GM19025 (cell line): ENCODE measurements around the gene HNRNPA3.
"Not testable (repeated sequence)": the region's sequence is repeated elsewhere in the genome, so short reads cannot be mapped to it uniquely, and the experiment has no call there.

Source experiments
- ATAC-seq: cut with Tn5 transposase; IDR thresholded peaks from one replicate; pipeline ENCODE4 v1.9.1; 2021; ENCODE audit warnings: mild to moderate bottlenecking, low read depth, moderate library complexity; ENCODE audit not compliant: unreplicated experiment

HNRNPA3 gene

DNA sequence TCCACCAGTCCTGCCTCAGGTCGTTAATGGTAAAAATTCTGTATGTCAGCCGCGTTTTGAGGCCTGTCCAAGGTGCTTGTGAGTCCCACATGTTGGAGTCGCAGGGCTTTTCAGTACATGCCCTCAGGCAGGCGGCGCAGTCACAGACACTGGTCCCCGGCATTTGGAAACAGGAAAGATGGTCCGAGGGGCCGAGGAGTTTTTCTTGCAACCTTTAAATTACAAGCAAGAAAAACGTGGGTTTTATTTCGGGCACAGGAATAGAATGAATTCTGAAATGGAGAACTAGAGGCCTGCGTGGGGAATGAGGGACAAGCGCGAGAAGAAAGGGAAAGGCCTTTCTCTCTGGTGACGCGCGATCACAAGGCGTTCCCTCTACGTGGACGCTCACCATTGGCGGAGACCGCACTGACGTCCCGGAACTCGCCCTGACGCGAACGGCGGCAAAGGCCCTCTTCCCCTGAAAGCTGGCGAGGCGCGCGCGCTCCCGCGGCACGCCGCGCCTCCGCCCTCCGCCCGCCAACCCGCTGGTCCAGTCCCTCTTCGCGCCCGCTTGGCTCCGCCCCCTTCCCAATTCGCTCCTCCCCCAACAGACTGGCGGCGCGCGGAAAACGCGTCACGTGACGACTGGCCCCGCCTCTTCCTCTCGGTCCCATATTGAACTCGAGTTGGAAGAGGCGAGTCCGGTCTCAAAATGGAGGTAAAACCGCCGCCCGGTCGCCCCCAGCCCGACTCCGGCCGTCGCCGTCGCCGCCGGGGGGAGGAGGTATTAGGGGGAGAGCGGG lies at the start of gene HNRNPA3:
TSS of gene HNRNPA3 (plus strand) at position 689 of the 785 bp plus-strand sequence. CDS start at position 695, 6 bp downstream.
- ATAC-seq, result peak; percentile 84

DNA sequence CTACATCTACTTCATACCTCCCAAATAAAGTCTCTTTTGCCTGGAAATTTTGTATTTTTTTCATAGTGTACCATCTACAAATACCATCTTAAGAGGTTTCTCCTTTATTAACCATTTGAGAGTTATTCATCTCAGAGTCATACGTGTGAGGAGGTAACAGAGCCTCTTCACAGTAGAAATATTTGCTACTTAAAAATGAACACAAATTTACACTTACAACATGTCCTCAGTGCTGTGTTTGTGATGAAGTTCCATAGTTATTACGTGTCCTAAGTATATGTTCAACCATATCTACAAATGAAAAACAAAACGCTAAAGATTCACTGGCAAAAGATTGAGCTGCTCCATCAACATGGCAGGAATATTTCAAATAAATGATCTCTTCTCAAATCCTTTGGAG lies 48.5 kb upstream of the HNRNPA3 start:
- ATAC-seq, result no peak

DNA sequence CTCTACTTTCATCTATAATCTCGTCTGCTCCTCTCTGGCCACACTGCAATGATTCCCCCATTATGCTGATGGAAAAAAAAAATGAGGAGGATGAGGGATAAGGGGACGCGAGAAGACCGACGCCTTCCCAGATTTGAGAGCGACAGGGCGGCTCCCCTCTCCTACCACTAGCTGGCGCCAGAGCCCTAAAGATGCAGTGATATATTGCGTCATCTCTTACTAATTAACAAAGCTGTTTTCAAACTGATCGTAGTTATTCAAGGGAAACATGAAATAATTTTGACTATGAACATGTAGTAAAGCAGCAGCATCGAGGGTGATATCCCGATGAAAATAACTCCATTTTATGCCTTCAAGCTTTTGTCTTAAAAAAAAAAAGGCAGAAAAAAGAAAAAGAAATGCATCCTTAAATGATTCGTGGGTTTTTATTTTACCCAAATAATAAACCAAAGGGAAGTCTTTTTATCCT lies 48.0 kb upstream of the HNRNPA3 start:
- ATAC-seq, result peak; percentile 41

DNA sequence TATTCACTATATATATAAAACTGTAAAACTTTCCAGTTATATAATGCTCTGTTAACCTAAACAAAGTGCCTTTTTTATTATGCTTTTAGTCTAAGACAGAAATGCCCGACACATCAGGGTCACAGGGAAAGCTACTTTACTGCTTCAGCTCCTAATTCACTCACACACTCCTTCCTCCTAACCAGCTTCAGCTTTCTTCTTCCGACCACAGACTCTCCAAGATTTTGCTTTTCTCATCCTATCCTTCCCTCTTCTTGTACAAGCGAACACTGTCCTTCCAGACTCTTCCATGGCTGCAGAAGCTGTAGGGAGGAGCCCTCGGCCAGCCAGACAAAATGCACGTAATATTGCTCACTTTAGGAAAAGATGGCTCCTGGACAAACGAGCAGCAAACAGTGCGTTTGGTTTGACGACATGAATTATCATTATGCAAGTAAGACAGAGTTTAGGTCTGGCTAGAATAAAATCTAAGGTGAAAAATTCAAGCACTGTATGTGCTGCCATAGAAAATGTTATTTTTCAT lies 47.5 kb upstream of the HNRNPA3 start:
- no peak for ATAC-seq

DNA sequence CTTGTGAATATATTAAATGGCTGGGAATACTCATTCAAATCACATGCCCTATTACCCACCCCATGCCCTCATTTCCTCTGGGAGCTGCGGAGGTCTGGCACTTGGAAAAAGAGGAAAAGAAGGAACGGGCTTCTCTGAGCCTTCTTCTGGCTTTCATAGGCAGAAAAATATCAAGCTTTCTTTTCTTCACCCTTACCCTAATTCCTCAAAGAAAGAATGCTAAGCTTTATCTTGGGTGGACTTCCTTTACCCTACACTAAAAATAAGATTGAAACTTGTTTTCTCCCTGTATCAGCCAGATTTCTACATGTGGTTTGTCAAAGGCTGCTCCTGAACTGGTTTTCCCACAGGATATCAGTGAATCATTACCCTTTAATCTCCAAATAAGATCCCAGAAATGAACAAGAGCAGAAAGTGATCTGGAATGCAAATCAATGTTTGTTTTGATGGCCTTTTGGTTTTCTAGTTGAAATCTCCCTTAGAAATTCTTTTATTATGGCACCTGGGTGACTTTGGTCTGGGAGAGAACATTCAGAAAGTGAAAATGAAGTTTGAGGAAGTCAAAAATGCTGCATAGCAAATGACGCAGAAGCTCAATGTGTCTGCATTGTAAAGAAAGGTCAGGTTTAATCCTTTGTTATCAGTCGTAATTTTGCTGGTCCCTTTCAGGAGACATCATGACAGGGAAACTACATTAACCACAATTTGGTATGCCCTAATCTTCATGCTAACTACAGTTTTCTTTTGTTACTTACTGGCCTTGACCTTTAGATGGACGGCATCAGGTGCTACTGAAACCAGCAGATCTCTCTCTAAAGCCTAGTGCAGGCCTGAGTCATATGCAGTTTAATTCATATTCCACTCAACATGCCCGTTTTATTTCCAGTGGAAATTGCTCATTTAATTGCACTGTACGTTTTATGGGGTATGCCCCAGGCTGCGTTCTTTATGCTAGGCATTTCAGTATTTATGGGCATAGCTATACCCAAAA lies 46.6 kb upstream of the HNRNPA3 start:
- ATAC-seq, result peak; percentile 48

DNA sequence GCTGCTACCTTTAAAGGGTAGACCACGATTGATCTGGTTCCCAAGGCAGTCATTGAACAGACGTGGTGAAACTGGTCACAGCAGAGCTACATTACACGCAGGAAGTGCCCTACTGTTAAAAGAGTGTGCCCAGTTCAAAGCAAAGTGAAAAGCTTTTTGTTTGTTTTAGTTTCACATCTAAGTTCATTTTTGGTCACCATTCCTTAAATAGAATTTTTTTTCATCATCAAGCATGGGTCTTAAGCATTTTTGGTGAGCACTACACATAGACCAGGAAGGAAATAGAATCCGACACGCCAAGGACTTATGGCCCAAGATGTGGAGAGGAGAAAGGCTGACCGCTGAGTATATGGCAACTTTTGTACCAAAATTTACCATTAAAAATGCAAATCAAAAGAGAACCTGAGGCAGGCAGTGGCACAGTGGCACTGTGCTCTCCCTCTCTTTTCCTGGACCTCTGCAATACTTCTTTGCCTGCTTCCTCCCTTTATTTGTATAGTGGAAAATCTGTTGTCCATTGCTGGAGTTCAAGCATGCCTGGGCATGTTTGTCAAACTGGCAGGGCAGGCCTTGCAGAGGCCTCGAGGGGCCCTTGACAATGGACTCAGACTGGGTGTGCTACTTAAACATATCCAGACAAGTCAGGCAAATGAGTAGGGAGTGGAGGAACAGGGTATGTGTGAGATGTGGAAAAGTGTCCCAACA lies 42.6 kb upstream of the HNRNPA3 start:
- ATAC-seq, result peak; percentile 67

DNA sequence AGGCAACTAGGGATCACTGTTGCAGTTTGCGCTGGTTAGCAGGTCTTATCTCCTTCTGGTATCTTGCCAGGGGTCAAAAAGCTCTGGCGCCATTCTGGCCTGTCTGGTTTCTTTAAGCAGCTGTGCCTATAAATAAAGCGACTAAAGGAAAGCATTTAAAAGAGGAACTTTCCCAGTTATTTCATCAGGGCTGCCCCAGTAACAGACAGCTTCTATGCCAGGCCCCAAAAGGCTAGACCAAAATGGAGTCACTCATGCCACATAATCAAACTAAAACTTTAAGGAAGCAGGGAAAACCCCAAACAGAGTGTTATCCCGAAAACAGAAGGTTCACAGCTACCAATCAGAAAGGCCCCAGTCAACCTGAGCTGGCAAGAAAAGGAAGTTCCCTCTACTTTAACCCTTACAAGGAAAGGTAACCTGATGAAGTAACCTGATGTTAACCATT lies 41.2 kb upstream of the HNRNPA3 start:
- ATAC-seq, result no peak

DNA sequence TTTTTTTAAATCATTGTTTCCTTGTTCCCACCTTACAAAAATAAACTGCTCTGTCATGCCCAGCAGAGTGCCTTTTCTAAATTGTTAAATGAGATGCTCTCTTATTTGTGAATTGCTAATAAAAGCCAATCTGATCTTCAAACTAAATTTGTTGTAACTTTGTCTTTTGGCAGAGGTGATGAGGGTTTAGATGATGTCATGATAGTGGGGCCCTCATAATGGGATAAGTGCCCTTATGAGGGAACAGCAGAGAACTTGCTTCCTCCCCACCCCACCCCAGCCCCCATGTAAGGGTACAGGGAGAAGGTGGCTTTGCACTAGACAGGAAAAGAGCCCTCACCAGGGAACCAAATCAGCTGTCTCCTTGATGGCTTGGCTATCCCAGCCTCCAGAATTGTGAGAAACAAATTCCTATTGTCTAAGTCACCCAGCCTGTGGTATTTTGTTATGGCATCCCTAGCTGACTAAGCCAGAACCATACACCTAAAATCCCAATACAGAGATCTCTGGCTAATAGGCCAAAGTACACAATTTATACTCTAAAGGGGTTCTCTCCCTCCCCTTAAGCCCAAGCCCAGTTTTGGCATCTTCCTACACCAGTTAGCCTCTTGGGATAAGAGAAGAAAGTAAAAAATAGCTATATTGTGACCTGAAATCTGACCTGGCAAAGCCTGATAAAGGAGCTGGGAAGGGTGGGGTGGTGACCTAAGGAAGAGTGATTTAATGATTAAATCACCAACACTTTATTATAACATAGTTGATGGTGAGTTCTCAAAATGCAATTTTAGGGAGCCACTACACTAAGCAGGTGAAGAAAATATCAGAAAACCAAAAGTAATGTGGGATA lies 40.3 kb upstream of the HNRNPA3 start:
- no peak for ATAC-seq

DNA sequence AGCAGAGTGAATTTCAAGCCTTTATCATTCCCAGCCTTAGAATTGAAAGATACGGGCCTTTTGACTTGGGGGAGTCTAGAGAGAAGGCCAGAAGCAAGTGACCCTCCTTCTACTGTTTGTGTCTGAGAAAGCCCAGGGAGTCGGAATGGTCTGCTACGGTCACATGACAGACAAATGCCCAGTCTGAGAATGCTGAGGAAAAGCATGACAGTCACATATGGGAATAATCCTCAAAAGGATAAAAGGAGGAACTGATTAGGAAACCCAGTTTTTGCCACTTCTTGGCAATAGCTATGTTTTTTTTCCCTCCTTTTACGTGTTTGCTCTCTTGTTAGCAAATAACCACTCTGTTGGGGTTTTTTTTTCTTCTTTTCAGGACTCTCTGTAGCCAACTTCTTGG lies 38.1 kb upstream of the HNRNPA3 start:
- no peak for ATAC-seq

DNA sequence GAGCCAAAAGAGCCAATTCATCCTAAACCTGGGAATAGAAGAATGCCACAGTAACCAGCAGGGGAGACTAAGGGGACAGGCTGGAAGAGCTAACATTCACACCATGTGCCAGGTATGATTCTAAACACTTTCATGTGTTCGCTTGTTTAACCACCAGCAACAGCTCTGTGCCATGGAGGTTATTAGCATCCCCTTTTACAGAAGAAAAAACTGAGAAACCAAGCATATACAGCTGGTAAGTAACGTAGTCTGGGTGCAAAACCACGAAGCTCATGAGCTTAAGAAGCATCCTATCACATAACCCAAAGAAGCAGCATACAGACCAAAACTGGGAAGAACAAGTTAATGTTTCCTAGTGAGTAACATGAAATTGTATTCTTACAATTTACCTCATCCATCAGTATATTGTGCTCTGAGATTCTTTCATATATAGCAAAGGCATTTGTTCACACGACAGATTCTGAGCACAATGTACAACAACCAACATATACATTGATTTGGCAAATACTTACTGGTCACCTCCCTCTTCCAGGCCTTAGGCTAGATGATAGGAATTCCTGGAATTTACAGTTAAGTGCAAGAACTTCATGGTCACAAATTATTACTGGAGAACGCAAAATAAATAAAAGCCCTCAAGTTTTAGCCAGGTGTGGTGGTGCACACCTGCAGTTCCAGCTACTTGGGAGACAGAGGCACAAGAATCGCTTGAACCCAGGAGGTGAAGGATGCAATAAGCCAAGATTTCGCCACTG lies 36.5 kb upstream of the HNRNPA3 start:
- no peak for ATAC-seq

DNA sequence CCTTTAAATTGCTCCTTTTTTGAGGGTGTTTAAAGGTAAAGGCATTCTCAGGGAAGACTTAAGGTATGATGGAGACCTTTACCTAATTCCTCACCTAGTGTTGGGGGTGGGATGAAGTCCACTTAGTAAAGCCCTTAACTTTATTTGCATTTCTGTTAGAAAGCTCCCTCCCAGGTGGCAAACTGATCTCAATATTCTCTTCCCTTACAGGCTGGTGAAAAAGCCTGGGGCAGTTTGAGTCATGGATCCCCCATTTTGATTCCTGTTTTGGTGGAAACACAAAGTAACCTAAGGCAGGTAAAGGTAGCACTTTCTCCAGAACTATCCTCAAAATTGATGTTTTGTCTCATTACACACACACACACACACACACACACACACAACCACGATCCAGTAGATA lies 33.8 kb upstream of the HNRNPA3 start:
- no peak for ATAC-seq

DNA sequence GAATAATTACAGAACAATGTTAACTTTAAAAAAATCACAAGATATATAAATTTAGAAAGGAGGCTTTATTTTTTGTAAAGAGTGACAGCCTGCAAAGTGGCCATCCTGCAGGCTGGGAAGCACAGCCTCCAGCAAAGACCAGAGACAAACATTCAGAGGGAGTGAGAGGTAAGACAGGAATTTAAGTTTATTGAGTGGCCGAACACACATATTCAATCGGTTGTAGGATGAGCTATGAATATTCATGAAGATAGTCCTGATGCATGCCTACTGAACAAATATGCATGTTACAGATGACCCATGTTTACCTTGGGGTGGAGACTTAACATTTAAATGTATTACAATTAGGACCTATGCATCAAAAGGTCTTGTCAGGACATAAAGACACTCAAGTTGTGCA lies 33.4 kb upstream of the HNRNPA3 start:
- no peak for ATAC-seq

DNA sequence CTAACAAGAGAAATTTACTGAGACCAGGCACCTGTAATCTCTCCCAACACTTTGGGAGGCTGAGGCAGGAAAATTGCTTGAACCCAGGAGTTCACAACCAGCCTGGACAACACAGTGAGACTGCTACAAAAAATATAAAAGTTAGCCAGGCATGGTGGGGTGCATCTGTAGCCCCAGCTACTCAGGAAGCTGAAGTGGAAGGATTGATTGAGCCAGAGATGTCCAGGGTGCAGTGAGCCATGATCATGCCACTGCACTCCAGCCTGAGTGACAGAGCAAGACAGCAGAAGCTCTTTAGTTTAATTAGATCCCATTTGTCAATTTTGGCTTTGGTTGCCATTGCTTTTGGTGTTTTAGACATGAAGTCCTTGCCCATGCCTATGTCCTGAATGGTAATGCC lies 32.9 kb upstream of the HNRNPA3 start:
- not testable (repeated sequence) for ATAC-seq

DNA sequence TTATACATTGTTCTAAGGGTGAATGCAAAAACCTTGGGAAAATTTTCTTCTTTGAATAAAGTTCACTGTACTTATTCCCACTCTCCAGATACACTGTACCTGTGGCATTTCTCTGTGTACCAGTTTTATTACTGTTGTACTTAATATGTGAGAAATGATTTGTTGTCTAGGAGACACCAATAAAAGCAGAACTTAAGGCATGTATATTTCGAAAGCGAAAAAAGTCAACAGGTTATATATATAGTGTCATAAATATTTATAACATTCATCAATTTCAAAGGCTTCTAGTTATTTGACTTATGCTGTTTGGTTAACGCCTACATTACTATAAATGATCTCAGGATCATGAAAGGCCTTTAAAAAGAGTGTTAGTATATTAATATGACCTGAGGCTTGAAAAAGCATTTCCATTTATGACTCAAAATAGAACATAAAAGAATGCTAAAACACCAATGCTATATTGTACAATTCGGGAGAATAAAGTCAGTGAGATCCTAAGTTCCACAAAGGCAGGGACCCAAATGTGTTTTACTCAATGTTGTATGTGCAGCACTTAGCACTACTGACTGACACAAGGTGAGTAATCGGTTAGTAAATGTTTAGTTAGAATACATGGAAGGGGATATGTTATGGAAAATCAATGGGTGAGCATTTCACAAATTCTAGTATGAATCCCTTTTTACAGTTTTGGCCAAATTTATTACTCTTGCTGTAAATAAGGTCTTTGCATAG lies 32.2 kb upstream of the HNRNPA3 start:
- no peak for ATAC-seq

DNA sequence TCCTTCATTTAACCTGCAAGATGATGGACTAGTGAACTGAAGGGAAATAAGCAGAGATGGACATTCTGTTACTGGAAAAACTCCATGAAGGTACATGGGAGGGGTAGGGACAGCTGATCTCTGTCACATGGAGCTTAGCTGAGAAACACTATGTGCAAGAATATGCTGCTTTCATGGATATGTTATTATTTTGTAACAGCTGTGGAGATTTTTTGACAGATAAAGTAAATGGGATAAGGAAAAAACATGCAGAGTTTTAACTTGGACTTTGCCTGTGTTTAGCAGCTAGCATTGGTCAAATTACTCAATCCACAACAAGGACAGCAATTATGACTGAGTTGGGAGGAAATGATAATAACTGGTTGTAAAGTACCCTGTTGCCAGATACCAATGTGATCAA lies 28.7 kb upstream of the HNRNPA3 start:
- ATAC-seq, result no peak

DNA sequence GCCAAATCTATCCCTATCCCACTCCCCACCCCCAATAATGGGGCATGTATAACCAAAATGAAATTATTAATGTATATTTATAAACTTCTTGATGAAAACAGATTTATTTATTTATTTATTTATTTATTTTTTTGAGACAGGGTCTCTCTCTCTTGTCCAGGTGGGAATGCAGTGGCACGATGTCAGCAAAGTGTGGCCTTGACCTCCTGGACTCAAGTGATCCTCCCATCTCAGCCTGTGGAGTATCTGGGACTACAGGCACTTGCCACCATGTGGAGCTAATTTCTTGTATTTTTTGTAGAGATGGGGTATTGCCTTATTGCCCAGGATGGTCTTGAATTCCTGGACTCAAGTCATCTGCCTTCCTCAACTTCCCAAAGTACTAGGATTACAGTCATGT lies 28.0 kb upstream of the HNRNPA3 start:
- ATAC-seq, result no peak

DNA sequence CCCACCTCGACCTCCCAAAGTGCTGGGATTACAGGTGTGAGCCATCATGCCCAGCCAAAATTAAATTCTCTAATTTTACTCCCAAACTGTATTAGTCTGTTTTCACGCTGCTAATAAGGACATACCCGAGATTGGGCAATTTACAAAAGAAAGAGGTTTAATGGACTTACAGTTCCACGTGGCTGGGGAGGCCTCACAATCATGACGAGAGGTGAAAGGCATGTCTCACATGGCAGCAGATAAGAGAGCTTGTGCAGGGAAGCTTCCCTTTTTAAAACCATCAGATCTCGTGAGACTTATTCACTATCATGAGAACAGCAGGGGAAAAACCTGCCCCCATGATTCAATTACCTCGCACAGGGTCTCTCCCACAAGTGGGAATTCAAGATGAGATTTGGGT lies 26.6 kb upstream of the HNRNPA3 start:
- not testable (repeated sequence) for ATAC-seq

DNA sequence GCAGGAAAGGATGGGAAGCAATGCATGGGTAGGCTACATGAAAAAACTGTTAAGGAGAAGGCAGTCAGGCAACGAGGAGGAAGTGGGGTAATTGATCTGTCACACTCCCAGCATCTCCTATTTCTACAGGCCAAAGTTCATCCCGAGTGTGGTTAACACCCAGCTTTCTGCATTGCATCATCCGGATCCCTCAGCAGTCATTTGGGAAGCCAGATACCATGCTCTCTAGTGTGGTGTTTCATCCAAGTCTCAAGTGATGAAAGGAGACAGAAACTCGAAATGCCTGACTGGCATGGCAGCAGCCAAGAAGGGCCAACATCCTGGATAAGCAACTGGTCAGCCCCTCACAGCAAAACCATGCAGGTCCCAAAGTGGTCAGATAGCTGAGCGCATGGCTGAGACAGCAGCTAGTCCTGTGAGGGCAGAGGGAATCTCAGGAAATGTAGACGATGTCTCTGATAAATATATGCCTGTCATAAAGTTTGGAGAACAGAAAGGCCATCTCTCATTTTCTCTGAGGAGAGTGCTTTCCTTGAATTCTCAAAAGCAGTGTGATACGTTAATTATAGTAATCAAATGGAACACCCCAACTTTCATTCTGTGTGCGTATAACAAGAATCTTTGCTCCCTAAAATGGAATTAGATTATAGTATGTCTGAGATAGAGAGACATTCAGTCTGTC lies 24.8 kb upstream of the HNRNPA3 start:
- no peak for ATAC-seq
